ENCODE data around the gene EIF3B.

DNA sequence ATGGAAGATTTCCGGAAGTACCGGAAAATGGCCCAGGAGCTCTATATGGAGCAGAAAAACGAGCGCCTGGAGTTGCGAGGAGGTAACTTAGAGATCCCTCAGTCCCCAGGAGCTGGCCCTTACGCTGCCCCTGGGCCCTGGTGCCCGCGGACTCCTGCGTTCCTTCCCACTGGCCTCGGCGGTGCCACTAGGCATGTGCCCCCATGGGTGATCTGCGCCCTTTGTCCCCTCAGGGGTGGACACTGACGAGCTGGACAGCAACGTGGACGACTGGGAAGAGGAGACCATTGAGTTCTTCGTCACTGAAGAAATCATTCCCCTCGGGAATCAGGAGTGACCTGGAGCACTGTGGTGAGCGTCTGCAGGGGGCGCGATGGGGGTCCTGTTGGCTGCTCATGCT is 24.5 kb downstream of the EIF3B start:
- TF ChIP-seq, protein P1, sequence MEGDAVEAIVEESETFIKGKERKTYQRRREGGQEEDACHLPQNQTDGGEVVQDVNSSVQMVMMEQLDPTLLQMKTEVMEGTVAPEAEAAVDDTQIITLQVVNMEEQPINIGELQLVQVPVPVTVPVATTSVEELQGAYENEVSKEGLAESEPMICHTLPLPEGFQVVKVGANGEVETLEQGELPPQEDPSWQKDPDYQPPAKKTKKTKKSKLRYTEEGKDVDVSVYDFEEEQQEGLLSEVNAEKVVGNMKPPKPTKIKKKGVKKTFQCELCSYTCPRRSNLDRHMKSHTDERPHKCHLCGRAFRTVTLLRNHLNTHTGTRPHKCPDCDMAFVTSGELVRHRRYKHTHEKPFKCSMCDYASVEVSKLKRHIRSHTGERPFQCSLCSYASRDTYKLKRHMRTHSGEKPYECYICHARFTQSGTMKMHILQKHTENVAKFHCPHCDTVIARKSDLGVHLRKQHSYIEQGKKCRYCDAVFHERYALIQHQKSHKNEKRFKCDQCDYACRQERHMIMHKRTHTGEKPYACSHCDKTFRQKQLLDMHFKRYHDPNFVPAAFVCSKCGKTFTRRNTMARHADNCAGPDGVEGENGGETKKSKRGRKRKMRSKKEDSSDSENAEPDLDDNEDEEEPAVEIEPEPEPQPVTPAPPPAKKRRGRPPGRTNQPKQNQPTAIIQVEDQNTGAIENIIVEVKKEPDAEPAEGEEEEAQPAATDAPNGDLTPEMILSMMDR (IDR thresholded peaks at IDR 0.05; ENCODE audit: borderline replicate concordance, extremely low read depth, low read length, poor library complexity, severe bottlenecking), result no peak
- TF ChIP-seq EZH2 (IDR thresholded peaks at IDR 0.05; ENCODE audit: borderline replicate concordance, low read depth, low read length, severe bottlenecking), result no peak

Data from DND-41 (cell line).